BJ (cell line): ENCODE data around the gene NFASC. TPM values are rescaled to one million over a fixed set of nuclear protein-coding genes. Genes with fewer than 3 reads are reported as not detected.

ENCODE experiments used
- CTCF ChIA-PET: fragments of 350-600 bp; formaldehyde crosslinking; extraction: SDS; loops from one replicate; lab custom pipeline; 2021; ENCODE audit warnings: antibody characterized with exemption, inconsistent platforms; lab: Yijun Ruan, JAX
- POLR2A ChIA-PET: fragments of 300-600 bp; sonication (Branson Sonifier 250); formaldehyde crosslinking; extraction: SDS; loops from one replicate; lab custom pipeline; 2021; ENCODE audit warnings: antibody characterized with exemption; lab: Charles Lee
- DNase-seq: peaks from one replicate; pipeline ENCODE4 v3.0.0-alpha.2; 2011; ENCODE audit warnings: low read depth
- H3K27me3 ChIP-seq: 2 replicates; pipeline ENCODE4 v1.6.0; 2011; ENCODE audit warnings: low read length; ENCODE audit not compliant: control insufficient read depth, insufficient read depth
- H3K36me3 ChIP-seq: 2 replicates; pipeline ENCODE4 v1.5.1; 2011; ENCODE audit warnings: low read length; ENCODE audit not compliant: control insufficient read depth, insufficient read depth
- H3K4me3 ChIP-seq: 2 replicates; pipeline ENCODE4 v1.5.1; 2011; ENCODE audit warnings: low read depth, mild to moderate bottlenecking, control low read depth, low read length
- CTCF ChIP-seq: IDR thresholded peaks from 2 replicates; pipeline ENCODE4 v1.5.1; 2011; ENCODE audit warnings: low read depth, mild to moderate bottlenecking, control low read depth, inconsistent platforms, low read length, moderate library complexity; ENCODE audit not compliant: insufficient read depth
- polyA plus RNA-seq: library from polyadenylated mRNA; depleted of rRNA; stranded (reverse); fragments of >200 nt; gene quantifications from 2 replicates; pipeline ENCODE4 v1.2.3, GENCODE V29; 2011

NFASC gene
- polyA plus RNA-seq, 1 experiment, result 10.9 TPM

GRCh38 chr1:204835737-204836136, 34.9 kb upstream of the NFASC start:
- CTCF ChIA-PET, result no interaction called here
- Histone ChIP-seq H3K27me3 (no peaks in the 10 kb centered on the region), H3K36me3 (no peaks in the 10 kb centered on the region), H3K4me3 (no peak overlapping the region)
- no peak for TF ChIP-seq CTCF
- DNase-seq, result no peak
- POLR2A ChIA-PET, result no interaction called here

GRCh38 chr1:204836856-204837255, 33.8 kb upstream of the NFASC start:
- ChIA-PET CTCF (interaction anchor here (1.5 to 2.0 kb wide), 3 partner anchors 12 to 105 kb away, joined by 4 to 9 read pairs (median 5); no protein-coding TSS in a partner anchor), POLR2A (interaction anchor here (0.8 kb wide), 1 partner anchor 20 kb away, joined by 3 read pairs; no protein-coding TSS in a partner anchor)
- no peak for DNase-seq
- Histone ChIP-seq H3K27me3 (no peaks in the 10 kb centered on the region), H3K4me3 (no peak overlapping the region), H3K36me3 (no peaks in the 10 kb centered on the region)
- TF ChIP-seq CTCF, result no peak

GRCh38 chr1:204837440-204838084, 33.1 kb upstream of the NFASC start:
- ChIA-PET CTCF (interaction anchor here (1.5 to 2.0 kb wide), 3 partner anchors 11 to 105 kb away, joined by 4 to 9 read pairs (median 5); no protein-coding TSS in a partner anchor), POLR2A (interaction anchor here (0.8 kb wide), 1 partner anchor 21 kb away, joined by 3 read pairs; no protein-coding TSS in a partner anchor)
- DNase-seq, result no peak
- Histone ChIP-seq H3K27me3 (no peaks in the 10 kb centered on the region), H3K4me3 (no peak overlapping the region), H3K36me3 (no peaks in the 10 kb centered on the region)
- TF ChIP-seq CTCF, result no peak

- POLR2A ChIA-PET, result no interaction called here
- Histone ChIP-seq H3K4me3 (no peak overlapping the region), H3K36me3 (no peaks in the 10 kb centered on the region), H3K27me3 (no peaks in the 10 kb centered on the region)
- no peak for DNase-seq
- TF ChIP-seq CTCF, result no peak
- CTCF ChIA-PET, result interaction anchor here (1.3 kb wide), 1 partner anchor 34 kb away, joined by 4 read pairs; no protein-coding TSS in a partner anchor
Measured at GRCh38 chr1:204841316-204841715, 29.3 kb upstream of the NFASC start.

- H3K36me3 ChIP-seq, result no peaks in the 10 kb centered on the region
- CTCF ChIA-PET, result interaction anchor here (1.3 kb wide), 1 partner anchor 35 kb away, joined by 4 read pairs; no protein-coding TSS in a partner anchor
- no peak for DNase-seq
- no peak for TF ChIP-seq CTCF
- H3K27me3 ChIP-seq, result no peaks in the 10 kb centered on the region
- H3K4me3 ChIP-seq, result no peak overlapping the region
- POLR2A ChIA-PET, result no interaction called here
Measured at GRCh38 chr1:204841798-204842197, 28.9 kb upstream of the NFASC start.
